NCI-H2081 (cell line): ENCODE results near the gene RXFP2.

Source experiments
- DNase-seq, 2 experiments: peaks; one replicate each; lab custom pipeline; 2025; lab: John Stamatoyannopoulos, UW

RXFP2 gene

GRCh38 chr13:31768351-31768750 is 29.0 kb downstream of the RXFP2 start:
- no peak for DNase-seq

- DNase-seq, result no peak
Observed at GRCh38 chr13:31769575-31769974, 30.2 kb downstream of the RXFP2 start.

GRCh38 chr13:31772231-31772630 is 32.9 kb downstream of the RXFP2 start:
- no peak for DNase-seq

GRCh38 chr13:31773538-31773937 is 34.2 kb downstream of the RXFP2 start:
- DNase-seq, result no peak

- DNase-seq, result no peak
Observed at GRCh38 chr13:31774186-31774750, 34.9 kb downstream of the RXFP2 start.

GRCh38 chr13:31775148-31775547 is 35.8 kb downstream of the RXFP2 start:
- no peak for DNase-seq

GRCh38 chr13:31775686-31776085 is 36.4 kb downstream of the RXFP2 start:
- DNase-seq, result no peak

GRCh38 chr13:31781064-31781463 is 41.7 kb downstream of the RXFP2 start:
- DNase-seq, result peak in 1 of 2 experiments; percentile 29

- DNase-seq, result no peak
Observed at GRCh38 chr13:31786011-31786410, 46.7 kb downstream of the RXFP2 start.

GRCh38 chr13:31790992-31791391 is 51.7 kb downstream of the RXFP2 start:
- no peak for DNase-seq

GRCh38 chr13:31793246-31793645 is 53.9 kb downstream of the RXFP2 start:
- DNase-seq, result no peak

- no peak for DNase-seq
Observed at GRCh38 chr13:31794452-31794851, 55.1 kb downstream of the RXFP2 start.

- peak; percentile 23 to 49 for DNase-seq
Observed at GRCh38 chr13:31797154-31797775, 57.9 kb downstream of the RXFP2 start.

GRCh38 chr13:31798189-31798588 is 58.9 kb downstream of the RXFP2 start:
- no peak for DNase-seq

- DNase-seq, result no peak
Observed at GRCh38 chr13:31801088-31801487, 61.8 kb downstream of the RXFP2 start.

- no peak for DNase-seq
Observed at GRCh38 chr13:31803311-31803710, 64.0 kb downstream of the RXFP2 start.

GRCh38 chr13:31805841-31806240 is 66.5 kb downstream of the RXFP2 start:
- no peak for DNase-seq

GRCh38 chr13:31807090-31807541 is 67.8 kb downstream of the RXFP2 start:
- no peak for DNase-seq

GRCh38 chr13:31814536-31814935 is 75.2 kb downstream of the RXFP2 start:
- DNase-seq, result no peak

- DNase-seq, result no peak
Observed at GRCh38 chr13:31815361-31816144, 76.2 kb downstream of the RXFP2 start.

GRCh38 chr13:31818236-31818635 is 78.9 kb downstream of the RXFP2 start:
- DNase-seq, result no peak

GRCh38 chr13:31824705-31825517 is 85.6 kb downstream of the RXFP2 start:
- peak; percentile 1 to 5 for DNase-seq
